Measurements from ENCODE around the gene CATSPERD. TPM values are rescaled to one million over a fixed set of nuclear protein-coding genes. Genes with fewer than 3 reads are reported as not detected.

CATSPERD gene
- total RNA-seq, 1 experiment from 2014 or later = not detected

DNA sequence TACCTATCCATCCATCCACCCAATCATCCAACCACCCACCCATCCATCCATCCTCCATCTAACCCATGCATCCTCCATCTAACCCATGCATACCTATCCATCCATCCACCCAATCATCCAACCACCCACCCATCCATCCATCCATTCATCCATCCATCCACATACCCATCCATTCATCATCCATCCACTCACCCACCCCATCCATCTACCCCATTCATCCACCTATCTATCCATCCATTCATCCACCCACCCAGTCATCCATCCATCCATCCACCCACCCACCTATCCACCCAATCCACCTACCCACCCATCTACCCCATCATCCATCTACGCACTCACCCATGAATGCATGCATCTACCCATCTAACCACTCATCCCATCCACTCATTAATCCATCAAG lies 46.7 kb upstream of the CATSPERD start:
- TF ChIP-seq EZH2 (IDR thresholded peaks at IDR 0.05; ENCODE audit: low read depth) = no peak
- TF ChIP-seq, protein P1, sequence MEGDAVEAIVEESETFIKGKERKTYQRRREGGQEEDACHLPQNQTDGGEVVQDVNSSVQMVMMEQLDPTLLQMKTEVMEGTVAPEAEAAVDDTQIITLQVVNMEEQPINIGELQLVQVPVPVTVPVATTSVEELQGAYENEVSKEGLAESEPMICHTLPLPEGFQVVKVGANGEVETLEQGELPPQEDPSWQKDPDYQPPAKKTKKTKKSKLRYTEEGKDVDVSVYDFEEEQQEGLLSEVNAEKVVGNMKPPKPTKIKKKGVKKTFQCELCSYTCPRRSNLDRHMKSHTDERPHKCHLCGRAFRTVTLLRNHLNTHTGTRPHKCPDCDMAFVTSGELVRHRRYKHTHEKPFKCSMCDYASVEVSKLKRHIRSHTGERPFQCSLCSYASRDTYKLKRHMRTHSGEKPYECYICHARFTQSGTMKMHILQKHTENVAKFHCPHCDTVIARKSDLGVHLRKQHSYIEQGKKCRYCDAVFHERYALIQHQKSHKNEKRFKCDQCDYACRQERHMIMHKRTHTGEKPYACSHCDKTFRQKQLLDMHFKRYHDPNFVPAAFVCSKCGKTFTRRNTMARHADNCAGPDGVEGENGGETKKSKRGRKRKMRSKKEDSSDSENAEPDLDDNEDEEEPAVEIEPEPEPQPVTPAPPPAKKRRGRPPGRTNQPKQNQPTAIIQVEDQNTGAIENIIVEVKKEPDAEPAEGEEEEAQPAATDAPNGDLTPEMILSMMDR (conservative IDR thresholded peaks at IDR 0.05) = no peak
- Histone ChIP-seq H3F3A (ENCODE audit: insufficient read depth, low read depth) (no peaks in the 10 kb centered on the region), H3K27ac (no peak overlapping the region), H3K4me3 (no peak overlapping the region), H3K27me3 (ENCODE audit: insufficient read depth, low read depth) (no peaks in the 10 kb centered on the region), H3K9me2 (ENCODE audit: insufficient read depth) (no peaks in the 10 kb centered on the region), H3K36me3 (ENCODE audit: low read depth) (no peaks in the 10 kb centered on the region), H3K4me1 (replicated peaks; ENCODE audit: insufficient read depth) (no peaks in the 10 kb centered on the region), H3K9me3 (ENCODE audit: insufficient read depth, low read depth) (no peaks in the 10 kb centered on the region), H3K4me2 (no peak overlapping the region), H4K20me1 (ENCODE audit: insufficient read depth) (no peaks in the 10 kb centered on the region), H3K79me2 (ENCODE audit: low read depth) (no peaks in the 10 kb centered on the region), H2AFZ (no peak overlapping the region)
- intact Hi-C loops (cut with micrococcal nuclease; ENCODE audit: unreplicated experiment) = no loop called here
- ChIA-PET POLR2A (ENCODE audit: unreplicated experiment) (no interaction called here), CTCF (no interaction called here)
- no peak for DNase-seq
- BruUV-seq (replicated peaks) = no TSS peak

DNA sequence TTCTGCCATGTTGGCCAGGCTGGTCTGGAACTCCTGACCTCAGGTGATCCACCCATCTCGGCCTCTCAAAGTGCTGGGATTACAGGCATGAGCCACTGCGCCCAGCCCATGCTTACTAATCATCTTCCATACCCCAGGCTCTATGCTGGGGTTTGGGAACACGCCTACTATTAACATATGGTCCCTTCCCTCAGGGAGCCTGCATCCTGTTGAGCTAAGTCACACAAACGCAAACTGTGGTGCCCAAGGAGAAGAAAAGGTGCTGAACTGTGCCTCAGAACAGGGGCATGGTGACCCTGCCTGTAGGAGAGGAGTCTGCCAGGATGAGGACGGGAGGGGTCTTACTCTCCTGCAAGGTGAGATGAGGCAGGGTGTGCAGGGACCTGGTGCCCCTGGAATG lies 45.7 kb upstream of the CATSPERD start:
- intact Hi-C loops (cut with micrococcal nuclease; ENCODE audit: unreplicated experiment) = no loop called here
- POLR2A ChIA-PET (ENCODE audit: unreplicated experiment) = no interaction called here
- DNase-seq = no peak

DNA sequence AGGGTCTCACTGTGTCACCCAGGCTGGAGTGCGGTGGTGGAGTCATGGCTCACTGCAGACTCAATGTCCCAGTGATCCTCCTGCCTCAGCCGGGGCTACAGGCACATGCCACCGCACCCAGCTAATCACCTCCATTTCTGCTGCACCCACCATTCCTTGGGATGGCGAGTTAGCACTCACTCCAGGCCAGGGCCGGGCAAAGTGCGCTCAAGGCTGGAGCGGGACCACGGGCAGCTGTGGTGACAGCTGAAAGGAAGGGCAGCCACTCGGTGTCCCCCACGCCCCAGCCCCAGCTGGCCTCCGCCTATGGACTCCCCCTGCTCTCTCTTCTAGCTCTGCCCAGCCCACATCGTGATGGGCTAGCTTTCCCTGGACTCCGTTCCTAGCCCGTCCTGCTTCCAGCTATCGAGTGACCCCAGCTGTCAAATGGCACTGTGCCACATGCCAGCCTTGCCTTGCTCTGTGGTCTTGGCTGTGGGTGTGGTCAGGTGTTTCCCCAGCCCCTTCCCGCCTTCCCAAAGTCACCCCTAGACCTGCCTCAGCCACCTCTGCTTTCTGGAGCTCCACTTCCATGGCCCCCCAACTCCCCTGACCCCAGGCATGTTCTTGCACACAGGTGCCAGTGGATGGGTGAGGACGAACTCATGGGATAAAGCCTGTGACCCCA lies 44.2 kb upstream of the CATSPERD start:
- CTCF ChIA-PET = no interaction called here
- no peak overlapping the region for H2AFZ ChIP-seq
- H3K27ac ChIP-seq = no peak overlapping the region
- H3K36me3 ChIP-seq (ENCODE audit: low read depth) = no peaks in the 10 kb centered on the region
- intact Hi-C loops (cut with micrococcal nuclease; ENCODE audit: unreplicated experiment) = no loop called here
- H3K4me1 ChIP-seq (replicated peaks; ENCODE audit: insufficient read depth) = no peaks in the 10 kb centered on the region
- no peaks in the 10 kb centered on the region for H3K27me3 ChIP-seq (ENCODE audit: insufficient read depth, low read depth)
- no peaks in the 10 kb centered on the region for H3F3A ChIP-seq (ENCODE audit: insufficient read depth, low read depth)
- peaks cover 9% of the 10 kb centered on the region for H3K79me2 ChIP-seq (ENCODE audit: low read depth)
- TF ChIP-seq EZH2 (IDR thresholded peaks at IDR 0.05; ENCODE audit: low read depth) = no peak
- TF ChIP-seq, protein P1 (conservative IDR thresholded peaks at IDR 0.05) = no peak
- no TSS peak for BruUV-seq (replicated peaks)
- H3K4me3 ChIP-seq = no peak overlapping the region
- H3K4me2 ChIP-seq = no peak overlapping the region
- H3K9me3 ChIP-seq (ENCODE audit: insufficient read depth, low read depth) = no peaks in the 10 kb centered on the region
- H3K9me2 ChIP-seq (ENCODE audit: insufficient read depth) = no peaks in the 10 kb centered on the region
- no peaks in the 10 kb centered on the region for H4K20me1 ChIP-seq (ENCODE audit: insufficient read depth)
- no peak for DNase-seq
- POLR2A ChIA-PET (ENCODE audit: unreplicated experiment) = no interaction called here

More for the DNA sequence above, 45.7 kb upstream of the CATSPERD start:
- Histone ChIP-seq H4K20me1 (ENCODE audit: insufficient read depth) (no peaks in the 10 kb centered on the region), H3K4me1 (replicated peaks; ENCODE audit: insufficient read depth) (no peaks in the 10 kb centered on the region), H3K27me3 (ENCODE audit: insufficient read depth, low read depth) (no peaks in the 10 kb centered on the region), H3K9me2 (ENCODE audit: insufficient read depth) (no peaks in the 10 kb centered on the region), H2AFZ (no peak overlapping the region), H3K4me2 (no peak overlapping the region), H3K27ac (no peak overlapping the region), H3K9me3 (ENCODE audit: insufficient read depth, low read depth) (no peaks in the 10 kb centered on the region), H3F3A (ENCODE audit: insufficient read depth, low read depth) (no peaks in the 10 kb centered on the region), H3K36me3 (ENCODE audit: low read depth) (no peaks in the 10 kb centered on the region), H3K4me3 (no peak overlapping the region), H3K79me2 (ENCODE audit: low read depth) (peaks cover 6% of the 10 kb centered on the region)
- no peak for TF ChIP-seq EZH2 (IDR thresholded peaks at IDR 0.05; ENCODE audit: low read depth)
- TF ChIP-seq, protein P1 (conservative IDR thresholded peaks at IDR 0.05) = no peak
- CTCF ChIA-PET = no interaction called here
- BruUV-seq (replicated peaks) = no TSS peak
